SU-DHL-6 (cell line): ENCODE results near the gene SYNM.

Experiments
- H2AFZ ChIP-seq: fragments of 200-600 bp; sonication (generic); 2 replicates; pipeline ENCODE4 v1.6.1; 2014; ENCODE audit warnings: low read depth, mild to moderate bottlenecking, moderate library complexity, mixed read lengths, antibody characterized with exemption, low read length; ENCODE audit not compliant: severe bottlenecking
- H3F3A ChIP-seq: fragments of 200-600 bp; shearing (Covaris generic); 2 replicates; pipeline ENCODE4 v1.6.0; 2016; ENCODE audit warnings: antibody characterized with exemption, mild to moderate bottlenecking; ENCODE audit not compliant: insufficient read depth
- H3K27ac ChIP-seq: fragments of 200-600 bp; sonication (generic); 2 replicates; pipeline ENCODE4 v1.5.1; 2016; ENCODE audit warnings: low read depth, mild to moderate bottlenecking, low read length, moderate library complexity, mixed read lengths
- H3K27me3 ChIP-seq: fragments of 200-600 bp; sonication (generic), shearing (Covaris generic); 2 replicates; pipeline ENCODE4 v1.6.0; 2014; ENCODE audit warnings: mild to moderate bottlenecking, low read length
- H3K36me3 ChIP-seq: fragments of 200-600 bp; sonication (generic); 2 replicates; pipeline ENCODE4 v1.6.1; 2014; ENCODE audit warnings: mild to moderate bottlenecking, low read length, mixed read lengths
- H3K4me2 ChIP-seq: fragments of 300-600, 200-600 bp; shearing (Covaris generic), sonication (generic); 2 replicates; pipeline ENCODE4 v1.6.0; 2014; ENCODE audit warnings: low read length, low read depth, mild to moderate bottlenecking; ENCODE audit not compliant: poor library complexity, severe bottlenecking
- H3K4me3 ChIP-seq: fragments of 200-600 bp; sonication (generic); 2 replicates; pipeline ENCODE4 v1.5.1; 2014; ENCODE audit warnings: antibody characterized with exemption, low read length, mild to moderate bottlenecking, mixed read lengths; ENCODE audit not compliant: insufficient read depth, poor library complexity, severe bottlenecking
- H3K79me2 ChIP-seq: fragments of 200-600 bp; sonication (generic); 2 replicates; pipeline ENCODE4 v1.6.1; 2014; ENCODE audit warnings: mild to moderate bottlenecking, low read length, moderate library complexity; ENCODE audit not compliant: insufficient read depth
- H3K9ac ChIP-seq: fragments of 200-600 bp; sonication (generic); 2 replicates; pipeline ENCODE4 v1.7.0; 2014; ENCODE audit warnings: mild to moderate bottlenecking, low read length
- H3K9me2 ChIP-seq: fragments of 200-600 bp; sonication (generic); replicated peaks from 2 replicates; pipeline ENCODE4 v1.6.1; 2014; ENCODE audit warnings: low read length; ENCODE audit not compliant: insufficient read depth
- H3K9me3 ChIP-seq: fragments of 200-600 bp; sonication (generic); 2 replicates; pipeline ENCODE4 v1.6.1; 2014; ENCODE audit warnings: low read length, mixed read lengths; ENCODE audit not compliant: insufficient read depth
- H4K20me1 ChIP-seq: fragments of 200-600 bp; sonication (generic); 2 replicates; pipeline ENCODE4 v1.6.1; 2014; ENCODE audit warnings: low read depth, mild to moderate bottlenecking, antibody characterized with exemption, low read length, moderate library complexity, mixed read lengths
- CTCF ChIP-seq: fragments of 200-600 bp; sonication (generic); IDR thresholded peaks from one replicate; pipeline ENCODE4 v1.5.1; 2017; ENCODE audit warnings: antibody characterized with exemption, mild to moderate bottlenecking, low read length, moderate library complexity; ENCODE audit not compliant: insufficient read depth, poor library complexity, severe bottlenecking
- EZH2phosphoT487 ChIP-seq: fragments of 200-600 bp; sonication (generic), shearing (Covaris generic); conservative IDR thresholded peaks from 2 replicates; pipeline ENCODE4 v1.6.1; 2018; ENCODE audit warnings: mild to moderate bottlenecking, antibody characterized with exemption, low read length, moderate library complexity, mixed read lengths

The SYNM gene

GRCh38 chr15:99121207-99121606 lies 16.3 kb downstream of the SYNM start:
- no peaks in the 10 kb centered on the region for H3K9me3 ChIP-seq
- H4K20me1 ChIP-seq, result no peaks in the 10 kb centered on the region
- no peak overlapping the region for H3K4me2 ChIP-seq
- no peak for TF ChIP-seq EZH2phosphoT487
- TF ChIP-seq CTCF, result no peak
- H3K36me3 ChIP-seq, result no peaks in the 10 kb centered on the region
- H3K9me2 ChIP-seq, result no peaks in the 10 kb centered on the region
- no peak overlapping the region for H3K4me3 ChIP-seq
- H3K27ac ChIP-seq, result no peak overlapping the region
- no peak overlapping the region for H2AFZ ChIP-seq
- H3K27me3 ChIP-seq, result no peaks in the 10 kb centered on the region
- no peaks in the 10 kb centered on the region for H3F3A ChIP-seq
- H3K9ac ChIP-seq, result no peak overlapping the region
- no peaks in the 10 kb centered on the region for H3K79me2 ChIP-seq

- H3K4me2 ChIP-seq, result no peak overlapping the region
- H3K79me2 ChIP-seq, result no peaks in the 10 kb centered on the region
- TF ChIP-seq CTCF (no peak), EZH2phosphoT487 (no peak)
- no peaks in the 10 kb centered on the region for H3F3A ChIP-seq
- H3K9me3 ChIP-seq, result no peaks in the 10 kb centered on the region
- no peak overlapping the region for H3K9ac ChIP-seq
- H3K27me3 ChIP-seq, result no peaks in the 10 kb centered on the region
- no peaks in the 10 kb centered on the region for H4K20me1 ChIP-seq
- no peak overlapping the region for H3K27ac ChIP-seq
- H2AFZ ChIP-seq, result no peak overlapping the region
- H3K9me2 ChIP-seq, result no peaks in the 10 kb centered on the region
- H3K36me3 ChIP-seq, result no peaks in the 10 kb centered on the region
- no peak overlapping the region for H3K4me3 ChIP-seq
Measured at GRCh38 chr15:99121691-99122410, 17.0 kb downstream of the SYNM start.

GRCh38 chr15:99122831-99123712 lies 18.2 kb downstream of the SYNM start:
- Histone ChIP-seq H3K27me3 (no peaks in the 10 kb centered on the region), H3F3A (no peaks in the 10 kb centered on the region), H2AFZ (no peak overlapping the region), H3K9me3 (no peaks in the 10 kb centered on the region), H3K9me2 (no peaks in the 10 kb centered on the region), H3K9ac (no peak overlapping the region), H3K36me3 (no peaks in the 10 kb centered on the region), H4K20me1 (no peaks in the 10 kb centered on the region), H3K27ac (no peak overlapping the region), H3K79me2 (no peaks in the 10 kb centered on the region), H3K4me2 (no peak overlapping the region), H3K4me3 (no peak overlapping the region)
- no peak for TF ChIP-seq EZH2phosphoT487
